HepG2 (cell line): ENCODE measurements around the gene MYO7A. TPM values are rescaled to one million over a fixed set of nuclear protein-coding genes. Genes with fewer than 3 reads are reported as not detected.

Experiments
- ATAC-seq: fragments of 200-7000 bp; cut with Tn5 transposase; 3 replicates; pipeline ENCODE4 v1.9.1; 2020; ENCODE audit warnings: mild to moderate bottlenecking, moderate library complexity
- BruUV-seq: library from RNA; stranded (reverse); fragments of 400-500 nt; replicated peaks from 2 replicates; lab custom pipeline; 2021; lab: Mats Ljungman, UMichigan
- CTCF ChIA-PET: fragments of 300-600 bp; formaldehyde crosslinking; extraction: SDS; loops from one replicate; lab custom pipeline; 2021; ENCODE audit warnings: low total read pairs, inconsistent platforms, low intra/inter-chr PET ratio; lab: Yijun Ruan, JAX
- POLR2A ChIA-PET: fragments of 350-600 bp; sonication (Branson Sonifier 250); formaldehyde crosslinking; loops from one replicate; lab custom pipeline; 2020; ENCODE audit warnings: antibody characterized with exemption, inconsistent platforms; lab: Yijun Ruan, JAX
- DNase-seq: peaks from one replicate; pipeline ENCODE4 v3.0.0-alpha.2; 2015; ENCODE audit warnings: low spot score
- FAIRE-seq: peaks from 3 replicates; lab custom pipeline; 2011; peaks lifted over from hg19 to GRCh38; lab: Jason Lieb, UNC
- H2AFZ ChIP-seq: one replicate; pipeline ENCODE4 v1.6.1; 2011; ENCODE audit warnings: low read length, inconsistent platforms
- H3K27ac ChIP-seq: fragments of 300-600 bp; 3 replicates; pipeline ENCODE4 v1.8.0; 2011; ENCODE audit warnings: mixed run types, mild to moderate bottlenecking, mixed read lengths, low read length, inconsistent platforms; ENCODE audit not compliant: insufficient read depth; ENCODE audit errors: extremely low read length
- H3K27me3 ChIP-seq, 2 experiments: fragments of 200-600 bp in 1 of 2; 2 replicates in 1 of 2; 3 replicates in 1 of 2; pipeline versions ENCODE4 v1.6.0 to v1.8.0; 2011; ENCODE audit warnings: low read length in 2 of 2, mild to moderate bottlenecking in 2 of 2, moderate library complexity in 2 of 2, inconsistent platforms in 1 of 2; ENCODE audit not compliant: insufficient read depth in 2 of 2, control insufficient read depth in 1 of 2
- H3K36me3 ChIP-seq, 2 experiments: fragments of 200-600 bp in 1 of 2; replicated peaks in 1 of 2; 2 replicates in 1 of 2; 3 replicates in 1 of 2; pipeline versions ENCODE4 v1.5.1 to v1.8.0; 2011; ENCODE audit warnings: low read length in 2 of 2, inconsistent platforms in 1 of 2; ENCODE audit not compliant: insufficient read depth in 2 of 2, control insufficient read depth in 1 of 2
- H3K4me1 ChIP-seq: 2 replicates; pipeline ENCODE4 v1.5.1; 2012; ENCODE audit warnings: low read length, inconsistent platforms; ENCODE audit not compliant: insufficient read depth
- H3K4me2 ChIP-seq: 2 replicates; pipeline ENCODE4 v1.6.0; 2011; ENCODE audit warnings: low read depth, low read length, inconsistent platforms
- H3K4me3 ChIP-seq, 3 experiments: fragments of 200-600 bp in 1 of 3; sonication (generic), shearing (Covaris generic) in 1 of 3; replicated peaks in 1 of 3; 2 replicates each; pipeline ENCODE4 v1.5.1; 2011 to 2016; ENCODE audit warnings: low read length in 3 of 3, inconsistent platforms in 2 of 3, low read depth in 2 of 3, mild to moderate bottlenecking in 2 of 3, control low read depth in 1 of 3, mixed read lengths in 1 of 3; ENCODE audit not compliant: insufficient read depth in 1 of 3
- H3K79me2 ChIP-seq: one replicate; pipeline ENCODE4 v1.6.1; 2011; ENCODE audit warnings: low read length, inconsistent platforms; ENCODE audit not compliant: insufficient read depth
- H3K9ac ChIP-seq: 2 replicates; pipeline ENCODE4 v1.6.0; 2011; ENCODE audit warnings: mild to moderate bottlenecking, low read depth, low read length, inconsistent platforms; ENCODE audit not compliant: insufficient read depth
- H3K9me3 ChIP-seq: 2 replicates; pipeline ENCODE4 v1.5.1; 2012; ENCODE audit warnings: mild to moderate bottlenecking, low read length
- H4K20me1 ChIP-seq: 2 replicates; pipeline ENCODE4 v1.6.0; 2011; ENCODE audit warnings: inconsistent platforms, mild to moderate bottlenecking, low read length, moderate library complexity; ENCODE audit not compliant: insufficient read depth
- CHD2 ChIP-seq: IDR thresholded peaks from 2 replicates; pipeline ENCODE4 v1.6.1; 2011; ENCODE audit warnings: low read depth, low read length, improper control_type of control experiment
- KDM1A ChIP-seq: IDR thresholded peaks from 2 replicates; pipeline ENCODE4 v1.6.1; 2016; ENCODE audit warnings: missing compliant biosample characterization
- ZMYM3 ChIP-seq: sonication (generic); formaldehyde crosslinking; IDR thresholded peaks from 2 replicates; pipeline ENCODE4 v1.5.1; 2020; ENCODE audit warnings: mild to moderate bottlenecking, missing genetic modification reagents
- ZNF382 ChIP-seq: sonication (generic); formaldehyde crosslinking; IDR thresholded peaks from 2 replicates; pipeline ENCODE4 v1.5.0; 2020; ENCODE audit warnings: missing genetic modification reagents, mild to moderate bottlenecking, borderline replicate concordance
- ZNF550 ChIP-seq: sonication (generic); formaldehyde crosslinking; IDR thresholded peaks from 2 replicates; pipeline ENCODE4 v1.4.0; 2020; ENCODE audit warnings: mild to moderate bottlenecking, missing genetic modification reagents, borderline replicate concordance
- ZNF761 ChIP-seq: sonication (generic); formaldehyde crosslinking; conservative IDR thresholded peaks from 2 replicates; pipeline ENCODE4 v1.4.0; 2020; ENCODE audit warnings: mild to moderate bottlenecking, missing genetic modification reagents
- ZNF768 ChIP-seq: sonication (generic); formaldehyde crosslinking; IDR thresholded peaks from 2 replicates; pipeline ENCODE4 v1.4.0; 2020; ENCODE audit warnings: missing genetic modification reagents
- WGBS: methylation state at CpG from one replicate; pipeline ENCODE4 v1.1.6; 2017; ENCODE audit warnings: low lambda C conversion rate; 5-methylcytosine and 5-hydroxymethylcytosine counted together
- in situ Hi-C: cut with HindIII; loops from 2 replicates; pipeline ENCODE4 v1.10.0; 2017; ENCODE audit warnings: low pct_unique_long_range_greater_than_20kb; ENCODE audit not compliant: extremely low pct_ligation_motif_present
- intact Hi-C: fragments of 100-400 bp; cut with micrococcal nuclease; formaldehyde crosslinking; loops from one replicate; pipeline ENCODE4 v1.10.0; 2022; ENCODE audit not compliant: unreplicated experiment
- polyA plus RNA-seq, 8 experiments: library from polyadenylated mRNA; depleted of rRNA in 3 of 8; stranded (reverse) in 7 of 8; unstranded in 1 of 8; fragments of >200 nt; fragmentation: Illumina TruSeq in 4 of 8; extraction: Trizol in 4 of 8; gene quantifications; 2 replicates each; pipeline versions ENCODE4 v1.2.1 to v1.2.3, GENCODE V29; 2011 to 2016; ENCODE audit warnings: low read depth in 4 of 8, missing spikeins in 1 of 8, mixed read lengths in 1 of 8; ENCODE audit not compliant: insufficient read depth in 1 of 8
- total RNA-seq, 5 experiments: library from RNA; depleted of rRNA; stranded (reverse); fragments of >200 nt; fragmentation: Illumina TruSeq; extraction: Trizol; gene quantifications; 2 replicates each; pipeline ENCODE4 v1.2.3, GENCODE V29; 2016; ENCODE audit warnings: low read depth in 1 of 5

MYO7A gene
- total and polyA plus RNA-seq, 2 of the 13 experiments (the other 11 are each of a cell fraction or from before 2014, with no cell fraction given), result 7.5 to 10.0 TPM

GRCh38 chr11:77093056-77093891 lies 34.8 kb upstream of the MYO7A start:
- intact Hi-C loops, result loop anchor here (10.0 kb wide), 1 partner anchor 288 kb away; no protein-coding TSS in a partner anchor
- Histone ChIP-seq H4K20me1 (no peaks in the 10 kb centered on the region), H3K27ac (no peak overlapping the region), H3K4me1 (peaks cover 29% of the 10 kb centered on the region)
- FAIRE-seq, result no peak
- ATAC-seq, result no peak
- CTCF ChIA-PET, result no interaction called here
- TF ChIP-seq ZNF761 (CRISPR knock-in tag) (no peak), ZNF382 (CRISPR knock-in tag) (no peak), ZMYM3 (CRISPR knock-in tag) (no peak), ZNF768 (CRISPR knock-in tag) (peak; percentile 82), ZNF550 (CRISPR knock-in tag) (no peak), CHD2 (no peak), KDM1A (CRISPR knock-in tag) (no peak)
- TF ChIP-seq, all 625 proteins: peak for 1
- Histone ChIP-seq H3K4me2 (no peak overlapping the region), H3K9ac (no peak overlapping the region), H2AFZ (no peak overlapping the region), H3K36me3 (no peaks in the 10 kb centered on the region), H3K27me3 (no peaks in the 10 kb centered on the region), H3K4me3 (no peak overlapping the region), H3K79me2 (no peaks in the 10 kb centered on the region), H3K9me3 (no peaks in the 10 kb centered on the region)
- 70% methylated on average over 26 of the region's 33 CpGs for WGBS
- in situ Hi-C loops, result loop anchor here (5.0 kb wide), 2 partner anchors 46 to 176 kb away; no protein-coding TSS in a partner anchor
- no TSS peak for BruUV-seq
- POLR2A ChIA-PET, result no interaction called here
- DNase-seq, result no peak
